ENCODE results near the gene NDUFAF3.

GRCh38 chr3:49013113-49013737 lies 8.7 kb upstream of the NDUFAF3 start:
- TF ChIP-seq, protein P1, sequence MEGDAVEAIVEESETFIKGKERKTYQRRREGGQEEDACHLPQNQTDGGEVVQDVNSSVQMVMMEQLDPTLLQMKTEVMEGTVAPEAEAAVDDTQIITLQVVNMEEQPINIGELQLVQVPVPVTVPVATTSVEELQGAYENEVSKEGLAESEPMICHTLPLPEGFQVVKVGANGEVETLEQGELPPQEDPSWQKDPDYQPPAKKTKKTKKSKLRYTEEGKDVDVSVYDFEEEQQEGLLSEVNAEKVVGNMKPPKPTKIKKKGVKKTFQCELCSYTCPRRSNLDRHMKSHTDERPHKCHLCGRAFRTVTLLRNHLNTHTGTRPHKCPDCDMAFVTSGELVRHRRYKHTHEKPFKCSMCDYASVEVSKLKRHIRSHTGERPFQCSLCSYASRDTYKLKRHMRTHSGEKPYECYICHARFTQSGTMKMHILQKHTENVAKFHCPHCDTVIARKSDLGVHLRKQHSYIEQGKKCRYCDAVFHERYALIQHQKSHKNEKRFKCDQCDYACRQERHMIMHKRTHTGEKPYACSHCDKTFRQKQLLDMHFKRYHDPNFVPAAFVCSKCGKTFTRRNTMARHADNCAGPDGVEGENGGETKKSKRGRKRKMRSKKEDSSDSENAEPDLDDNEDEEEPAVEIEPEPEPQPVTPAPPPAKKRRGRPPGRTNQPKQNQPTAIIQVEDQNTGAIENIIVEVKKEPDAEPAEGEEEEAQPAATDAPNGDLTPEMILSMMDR (conservative IDR thresholded peaks at IDR 0.05): no peak
- no peak for TF ChIP-seq EZH2 (IDR thresholded peaks at IDR 0.05; ENCODE audit: low read depth)
